ENCODE results near the gene CIB4.

The CIB4 gene

GRCh38 chr2:26555246-26556133 lies 85.7 kb downstream of the CIB4 start:
- no peaks in the 10 kb centered on the region for H3K4me1 ChIP-seq (ENCODE audit: insufficient read depth, low read length)
- peaks cover 6% of the 10 kb centered on the region for H3K27me3 ChIP-seq (ENCODE audit: insufficient read depth, low read length, poor library complexity)
- no peaks in the 10 kb centered on the region for H3K36me3 ChIP-seq (ENCODE audit: insufficient read depth, low read length)
- DNase-seq = no peak
- H3K4me2 ChIP-seq (ENCODE audit: insufficient read depth, low read length) = no peak overlapping the region
- no peak; the same call in 2 of the 3 replicates for ATAC-seq (ENCODE audit: insufficient read depth, low read depth)
- H2AFZ ChIP-seq (ENCODE audit: low read depth, low read length) = no peak overlapping the region
- no peaks in the 10 kb centered on the region for H3K9me3 ChIP-seq (ENCODE audit: insufficient read depth, low read length, severe bottlenecking)
- H3K79me2 ChIP-seq (ENCODE audit: insufficient read depth, low read length) = no peaks in the 10 kb centered on the region
- no peak overlapping the region for H3K9ac ChIP-seq (ENCODE audit: low read depth, low read length)
- no peak for TF ChIP-seq EZH2 (IDR thresholded peaks at IDR 0.05; ENCODE audit: borderline replicate concordance, low read depth, low read length, severe bottlenecking)
- TF ChIP-seq, protein P1, sequence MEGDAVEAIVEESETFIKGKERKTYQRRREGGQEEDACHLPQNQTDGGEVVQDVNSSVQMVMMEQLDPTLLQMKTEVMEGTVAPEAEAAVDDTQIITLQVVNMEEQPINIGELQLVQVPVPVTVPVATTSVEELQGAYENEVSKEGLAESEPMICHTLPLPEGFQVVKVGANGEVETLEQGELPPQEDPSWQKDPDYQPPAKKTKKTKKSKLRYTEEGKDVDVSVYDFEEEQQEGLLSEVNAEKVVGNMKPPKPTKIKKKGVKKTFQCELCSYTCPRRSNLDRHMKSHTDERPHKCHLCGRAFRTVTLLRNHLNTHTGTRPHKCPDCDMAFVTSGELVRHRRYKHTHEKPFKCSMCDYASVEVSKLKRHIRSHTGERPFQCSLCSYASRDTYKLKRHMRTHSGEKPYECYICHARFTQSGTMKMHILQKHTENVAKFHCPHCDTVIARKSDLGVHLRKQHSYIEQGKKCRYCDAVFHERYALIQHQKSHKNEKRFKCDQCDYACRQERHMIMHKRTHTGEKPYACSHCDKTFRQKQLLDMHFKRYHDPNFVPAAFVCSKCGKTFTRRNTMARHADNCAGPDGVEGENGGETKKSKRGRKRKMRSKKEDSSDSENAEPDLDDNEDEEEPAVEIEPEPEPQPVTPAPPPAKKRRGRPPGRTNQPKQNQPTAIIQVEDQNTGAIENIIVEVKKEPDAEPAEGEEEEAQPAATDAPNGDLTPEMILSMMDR (IDR thresholded peaks at IDR 0.05; ENCODE audit: borderline replicate concordance, extremely low read depth, low read length, poor library complexity, severe bottlenecking) = peak; percentile 18
- no peak overlapping the region for H3K27ac ChIP-seq (ENCODE audit: low read length)
- 0 out of 2 replicates have a peak, but pooled peaks cover 2% of the 10 kb centered on the region for H4K20me1 ChIP-seq (ENCODE audit: insufficient read depth, low read length)
- no peak overlapping the region for H3K4me3 ChIP-seq (ENCODE audit: low read depth in 1 of 2, low read length in 2 of 2)

- no peak overlapping the region for H2AFZ ChIP-seq (ENCODE audit: low read depth, low read length)
Measured at GRCh38 chr2:26552641-26553374, 88.4 kb downstream of the CIB4 start.

DNA sequence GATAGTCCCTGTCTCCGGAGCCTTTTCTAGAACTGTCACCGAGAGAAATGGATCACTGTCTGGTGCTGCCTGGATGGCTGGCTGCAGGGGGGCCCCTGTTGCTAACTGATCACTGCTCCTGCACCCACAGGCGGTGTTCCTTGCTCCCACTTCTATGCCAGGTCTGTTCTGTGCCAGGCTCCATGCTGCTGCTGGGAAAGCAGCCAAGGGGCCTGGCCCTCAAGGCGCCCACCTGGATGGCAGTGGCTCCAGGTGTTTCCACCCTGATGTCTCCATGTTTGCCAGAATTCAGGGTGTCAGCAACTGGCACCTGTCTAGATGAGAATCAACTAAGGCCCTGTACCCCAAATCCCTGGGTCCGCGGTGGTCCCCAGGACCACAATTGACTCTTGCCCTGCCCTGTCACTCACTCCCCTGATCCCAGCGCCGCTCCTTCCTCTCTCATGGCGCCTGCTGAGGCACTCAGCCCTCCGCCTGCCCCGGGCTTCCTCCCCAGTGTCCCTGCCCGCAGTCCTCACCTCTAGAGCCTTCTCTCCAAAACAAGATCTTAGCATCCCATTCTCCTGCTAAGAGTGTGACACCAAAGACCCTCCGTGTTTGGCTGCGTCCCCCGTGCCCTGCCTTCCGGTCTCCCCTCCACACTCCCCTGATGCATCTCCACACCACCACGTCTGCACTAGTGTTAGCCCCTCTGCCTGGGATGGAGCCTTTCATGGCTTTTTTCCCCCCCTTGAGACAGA lies 90.7 kb downstream of the CIB4 start:
- Histone ChIP-seq H3K9ac (ENCODE audit: low read depth, low read length) (no peak overlapping the region), H4K20me1 (ENCODE audit: insufficient read depth, low read length) (no peaks in the 10 kb centered on the region), H3K9me3 (ENCODE audit: insufficient read depth, low read length, severe bottlenecking) (no peaks in the 10 kb centered on the region), H3K27me3 (ENCODE audit: insufficient read depth, low read length, poor library complexity) (peaks cover 8% of the 10 kb centered on the region), H3K79me2 (ENCODE audit: insufficient read depth, low read length) (no peaks in the 10 kb centered on the region), H3K36me3 (ENCODE audit: insufficient read depth, low read length) (no peaks in the 10 kb centered on the region), H3K4me2 (ENCODE audit: insufficient read depth, low read length) (no peak overlapping the region), H3K4me1 (ENCODE audit: insufficient read depth, low read length) (no peaks in the 10 kb centered on the region), H2AFZ (ENCODE audit: low read depth, low read length) (no peak overlapping the region), H3K4me3 (ENCODE audit: low read depth in 1 of 2, low read length in 2 of 2) (no peak overlapping the region), H3K27ac (ENCODE audit: low read length) (no peak overlapping the region)
- no peak for TF ChIP-seq EZH2 (IDR thresholded peaks at IDR 0.05; ENCODE audit: borderline replicate concordance, low read depth, low read length, severe bottlenecking)
- TF ChIP-seq, protein P1 (IDR thresholded peaks at IDR 0.05; ENCODE audit: borderline replicate concordance, extremely low read depth, low read length, poor library complexity, severe bottlenecking) = no peak
- ATAC-seq (ENCODE audit: insufficient read depth, low read depth) (no peak), DNase-seq (no peak)

More at GRCh38 chr2:26552641-26553374, 88.4 kb downstream of the CIB4 start:
- H3K27me3 ChIP-seq (ENCODE audit: insufficient read depth, low read length, poor library complexity) = peaks cover 8% of the 10 kb centered on the region
- no peak for DNase-seq
- H3K9me3 ChIP-seq (ENCODE audit: insufficient read depth, low read length, severe bottlenecking) = no peaks in the 10 kb centered on the region
- 0 out of 2 replicates have a peak, but pooled peaks cover 2% of the 10 kb centered on the region for H4K20me1 ChIP-seq (ENCODE audit: insufficient read depth, low read length)
- no peak for ATAC-seq (ENCODE audit: insufficient read depth, low read depth)
- H3K9ac ChIP-seq (ENCODE audit: low read depth, low read length) = no peak overlapping the region
- no peak overlapping the region for H3K4me2 ChIP-seq (ENCODE audit: insufficient read depth, low read length)
- H3K4me3 ChIP-seq (ENCODE audit: low read depth in 1 of 2, low read length in 2 of 2) = no peak overlapping the region
- no peaks in the 10 kb centered on the region for H3K79me2 ChIP-seq (ENCODE audit: insufficient read depth, low read length)
- H3K27ac ChIP-seq (ENCODE audit: low read length) = no peak overlapping the region
- H3K4me1 ChIP-seq (ENCODE audit: insufficient read depth, low read length) = no peaks in the 10 kb centered on the region
- H3K36me3 ChIP-seq (ENCODE audit: insufficient read depth, low read length) = no peaks in the 10 kb centered on the region
- TF ChIP-seq EZH2 (IDR thresholded peaks at IDR 0.05; ENCODE audit: borderline replicate concordance, low read depth, low read length, severe bottlenecking) = no peak
- TF ChIP-seq, protein P1 (IDR thresholded peaks at IDR 0.05; ENCODE audit: borderline replicate concordance, extremely low read depth, low read length, poor library complexity, severe bottlenecking) = no peak

All from DND-41 (cell line).